Kidney epithelial cell (primary cell): ENCODE measurements around the gene BRD1. TPM values are rescaled to one million over a fixed set of nuclear protein-coding genes. Genes with fewer than 3 reads are reported as not detected.

Experiments used
- DNase-seq: peaks from one replicate; pipeline ENCODE4 v3.0.0-alpha.2; 2010; ENCODE audit warnings: low read depth
- H3K27me3 ChIP-seq: 2 replicates; pipeline ENCODE4 v1.6.0; 2011; ENCODE audit warnings: low read length; ENCODE audit not compliant: control insufficient read depth, insufficient read depth
- H3K36me3 ChIP-seq: 2 replicates; pipeline ENCODE4 v1.5.1; 2011; ENCODE audit warnings: low read length; ENCODE audit not compliant: control insufficient read depth, insufficient read depth
- H3K4me3 ChIP-seq: 2 replicates; pipeline ENCODE4 v1.5.1; 2011; ENCODE audit warnings: low read depth, mild to moderate bottlenecking, control low read depth, low read length
- total RNA-seq: library from RNA; depleted of rRNA; stranded (reverse); fragments of >200 nt; gene quantifications from 2 replicates; pipeline ENCODE4 v1.2.3, GENCODE V29; 2015
- TF ChIP-seq, protein P1 (sequence below): IDR thresholded peaks from 2 replicates; pipeline ENCODE4 v1.5.1; 2011; ENCODE audit warnings: mild to moderate bottlenecking, moderate library complexity, low read length, control low read depth, inconsistent platforms; ENCODE audit not compliant: insufficient read depth, poor library complexity, severe bottlenecking

The BRD1 gene
- total RNA-seq, 1 donor from 2014 or later, result 37.2 TPM

DNA sequence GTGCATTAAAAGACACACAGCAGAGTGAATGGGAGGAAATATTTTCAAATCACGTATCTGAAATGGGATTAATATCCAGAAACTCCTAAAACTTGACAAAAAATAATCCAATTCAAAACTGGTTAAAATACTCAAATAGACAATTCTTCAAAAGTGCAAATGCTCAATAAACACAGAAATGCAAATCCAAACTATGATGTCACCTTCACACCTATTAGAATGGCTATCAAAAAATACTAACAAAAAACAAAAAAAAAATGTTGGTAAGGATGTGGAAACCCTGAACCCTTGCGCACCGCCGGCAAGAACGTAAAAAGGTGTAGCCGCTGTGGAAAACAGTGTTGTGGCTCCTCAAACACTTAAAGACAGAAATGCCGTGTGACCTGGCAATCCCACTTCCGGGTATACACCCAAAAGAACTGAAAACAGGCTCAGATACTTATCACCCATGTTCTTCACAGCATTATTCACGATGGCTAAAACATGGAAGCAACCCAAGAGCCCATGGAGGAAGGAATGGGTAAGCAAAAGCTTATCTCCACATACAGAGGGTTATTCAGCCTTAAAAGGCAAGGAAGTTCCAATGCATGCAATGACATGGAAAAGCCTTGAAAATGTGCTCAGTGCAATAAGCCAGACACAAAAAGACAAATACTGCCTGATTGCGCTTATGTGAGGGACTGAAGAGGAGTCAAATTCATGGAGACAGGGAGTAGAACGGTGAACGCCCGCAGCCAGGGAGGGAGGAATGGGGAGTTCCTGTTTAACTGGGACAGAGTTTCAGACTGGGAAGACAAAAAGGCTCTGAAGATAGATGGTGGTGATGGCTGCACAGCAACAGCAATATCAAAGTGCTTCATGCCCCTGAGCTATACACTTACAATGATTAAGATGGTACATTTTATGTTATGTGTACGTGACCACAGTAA, 19.6 kb downstream of the BRD1 start:
- H3K4me3 ChIP-seq, result no peak overlapping the region
- H3K27me3 ChIP-seq, result no peaks in the 10 kb centered on the region
- no peaks in the 10 kb centered on the region for H3K36me3 ChIP-seq
- TF ChIP-seq, protein P1, sequence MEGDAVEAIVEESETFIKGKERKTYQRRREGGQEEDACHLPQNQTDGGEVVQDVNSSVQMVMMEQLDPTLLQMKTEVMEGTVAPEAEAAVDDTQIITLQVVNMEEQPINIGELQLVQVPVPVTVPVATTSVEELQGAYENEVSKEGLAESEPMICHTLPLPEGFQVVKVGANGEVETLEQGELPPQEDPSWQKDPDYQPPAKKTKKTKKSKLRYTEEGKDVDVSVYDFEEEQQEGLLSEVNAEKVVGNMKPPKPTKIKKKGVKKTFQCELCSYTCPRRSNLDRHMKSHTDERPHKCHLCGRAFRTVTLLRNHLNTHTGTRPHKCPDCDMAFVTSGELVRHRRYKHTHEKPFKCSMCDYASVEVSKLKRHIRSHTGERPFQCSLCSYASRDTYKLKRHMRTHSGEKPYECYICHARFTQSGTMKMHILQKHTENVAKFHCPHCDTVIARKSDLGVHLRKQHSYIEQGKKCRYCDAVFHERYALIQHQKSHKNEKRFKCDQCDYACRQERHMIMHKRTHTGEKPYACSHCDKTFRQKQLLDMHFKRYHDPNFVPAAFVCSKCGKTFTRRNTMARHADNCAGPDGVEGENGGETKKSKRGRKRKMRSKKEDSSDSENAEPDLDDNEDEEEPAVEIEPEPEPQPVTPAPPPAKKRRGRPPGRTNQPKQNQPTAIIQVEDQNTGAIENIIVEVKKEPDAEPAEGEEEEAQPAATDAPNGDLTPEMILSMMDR, result no peak
- no peak for DNase-seq

DNA sequence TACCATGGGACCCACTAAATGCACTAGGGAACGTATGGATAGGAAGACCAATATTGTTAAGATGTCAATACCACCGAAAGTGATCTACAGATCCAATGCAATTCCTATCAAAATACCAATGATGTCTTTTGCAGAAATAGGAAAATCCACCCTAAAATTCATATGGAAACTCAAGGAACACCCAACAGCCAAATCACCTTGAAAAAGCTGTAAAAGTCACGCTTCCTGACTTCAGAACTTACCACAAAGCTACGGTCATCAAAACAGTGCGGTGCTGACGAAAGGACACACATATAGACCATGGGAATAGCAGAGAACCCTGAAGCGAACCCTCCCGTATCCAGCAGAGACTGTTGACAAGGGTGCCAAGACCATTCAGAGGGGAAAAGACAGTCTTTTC, 20.5 kb downstream of the BRD1 start:
- no peak for DNase-seq
- Histone ChIP-seq H3K27me3 (no peaks in the 10 kb centered on the region), H3K4me3 (no peak overlapping the region), H3K36me3 (no peaks in the 10 kb centered on the region)
- TF ChIP-seq, protein P1, result no peak

DNA sequence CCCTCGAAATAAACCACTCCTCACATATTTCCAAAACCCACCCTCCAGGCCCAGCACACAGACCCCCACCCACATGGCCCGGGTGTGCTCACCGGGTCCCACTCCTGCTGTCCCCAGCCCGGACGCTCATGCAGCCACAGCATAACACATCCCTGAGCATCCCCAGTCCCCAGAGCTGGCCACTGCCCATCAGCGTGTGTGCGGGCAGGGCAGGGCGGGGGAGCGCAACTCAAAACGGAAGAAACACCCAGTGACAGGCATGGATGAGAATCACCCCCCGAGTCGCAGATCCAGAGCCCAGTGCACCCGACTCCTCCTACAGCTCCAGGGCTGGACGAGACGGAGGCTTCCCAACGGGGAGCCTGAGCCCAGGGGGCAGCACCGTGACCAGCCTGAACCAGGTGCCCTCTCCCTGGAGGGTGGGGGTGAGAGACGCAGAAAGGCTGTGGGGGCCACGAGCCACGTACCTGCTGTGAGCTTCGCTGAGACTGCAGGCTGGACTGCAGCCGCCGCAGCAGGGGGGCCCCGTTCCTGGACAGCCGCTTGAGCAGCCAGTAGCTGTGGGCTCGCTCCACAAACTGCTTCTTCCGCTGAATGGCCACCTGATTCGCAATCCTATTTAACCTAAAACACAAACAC, 23.8 kb downstream of the BRD1 start:
- H3K27me3 ChIP-seq, result no peaks in the 10 kb centered on the region
- no peak for DNase-seq
- TF ChIP-seq, protein P1, result no peak
- H3K4me3 ChIP-seq, result no peak overlapping the region
- H3K36me3 ChIP-seq, result no peaks in the 10 kb centered on the region

DNA sequence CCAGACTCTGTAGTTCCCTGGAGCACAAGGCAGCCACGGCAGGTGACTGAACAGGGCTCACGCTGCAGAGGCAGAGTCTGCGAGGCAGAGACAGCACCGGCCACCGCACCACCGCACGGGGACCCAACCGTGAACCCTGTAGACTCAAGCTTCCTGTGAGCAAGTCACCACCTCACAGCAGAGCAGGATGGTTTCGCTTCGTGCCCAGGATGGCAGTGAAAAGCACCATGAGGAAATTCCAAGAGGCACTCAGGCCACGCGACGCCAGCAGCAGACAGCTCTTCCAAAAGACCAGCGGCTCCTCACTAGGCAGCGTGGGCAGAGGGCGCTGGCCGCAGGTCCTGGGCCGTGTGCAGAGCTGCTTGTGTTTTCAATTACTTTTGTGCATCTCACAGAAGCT, 24.5 kb downstream of the BRD1 start:
- H3K27me3 ChIP-seq, result no peaks in the 10 kb centered on the region
- no peak overlapping the region for H3K4me3 ChIP-seq
- TF ChIP-seq, protein P1, result no peak
- peaks cover 1% of the 10 kb centered on the region for H3K36me3 ChIP-seq
- DNase-seq, result no peak

DNA sequence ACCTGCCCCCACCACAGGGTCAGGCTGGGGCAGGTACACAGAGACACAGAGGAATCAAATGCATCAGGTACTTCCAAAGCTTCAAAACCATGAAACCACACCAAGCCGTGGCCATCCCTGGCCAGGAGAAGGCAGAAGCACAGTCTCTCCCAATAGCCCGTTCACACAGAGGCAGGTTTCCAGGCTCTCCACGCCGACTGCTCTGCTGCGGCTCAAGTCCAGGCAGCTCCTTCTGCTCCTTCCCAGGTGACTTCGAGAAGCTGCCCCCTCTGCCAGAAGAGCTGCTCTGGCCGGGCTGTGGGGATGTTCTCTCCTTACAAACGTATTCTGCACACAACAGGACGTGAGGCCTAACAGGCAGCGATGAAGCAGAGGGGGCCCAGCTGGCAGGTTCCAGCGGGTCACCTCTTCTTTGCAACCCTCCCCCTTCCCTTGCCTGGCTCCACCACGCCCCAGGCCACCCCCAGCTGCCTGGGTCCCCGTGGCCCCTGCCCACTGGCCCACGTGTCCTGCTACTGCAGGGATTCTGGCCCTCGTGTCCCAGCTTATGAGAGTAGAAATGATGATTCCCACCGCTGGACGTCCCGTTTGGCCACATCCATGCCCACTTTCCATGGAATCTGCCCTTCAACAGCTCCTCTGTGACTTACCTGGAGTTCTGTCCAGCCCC, 26.1 kb downstream of the BRD1 start:
- H3K27me3 ChIP-seq, result no peaks in the 10 kb centered on the region
- H3K36me3 ChIP-seq, result peaks cover 1% of the 10 kb centered on the region
- TF ChIP-seq, protein P1, result no peak
- DNase-seq, result no peak
- H3K4me3 ChIP-seq, result no peak overlapping the region
